Tibial nerve (tissue), 4 donors: Measurements from ENCODE around the gene SKIC3.

Experiments used
- EP300 ChIP-seq, 2 donors: sonication (generic); formaldehyde crosslinking; IDR thresholded peaks; one replicate each; pipeline ENCODE4 v1.6.1; 2017; ENCODE audit warnings: antibody characterized with exemption in 2 of 2, mild to moderate bottlenecking in 1 of 2
- POLR2A ChIP-seq, 2 donors: fragments of 450-650 bp; IDR thresholded peaks; one replicate each; pipeline ENCODE4 v1.6.1; 2017; ENCODE audit warnings: antibody characterized with exemption in 2 of 2, mild to moderate bottlenecking in 2 of 2, moderate library complexity in 2 of 2
- TF ChIP-seq, protein P1 (sequence below), 5 experiments: fragments of 200-600 bp in 3 of 5; fragments of 450-650 bp in 2 of 5; sonication (generic) in 3 of 5; IDR thresholded peaks; one replicate each; pipeline ENCODE4 v1.5.1; 2016 to 2019; ENCODE audit warnings: antibody characterized with exemption in 5 of 5, mild to moderate bottlenecking in 3 of 5, moderate library complexity in 2 of 5

DNA sequence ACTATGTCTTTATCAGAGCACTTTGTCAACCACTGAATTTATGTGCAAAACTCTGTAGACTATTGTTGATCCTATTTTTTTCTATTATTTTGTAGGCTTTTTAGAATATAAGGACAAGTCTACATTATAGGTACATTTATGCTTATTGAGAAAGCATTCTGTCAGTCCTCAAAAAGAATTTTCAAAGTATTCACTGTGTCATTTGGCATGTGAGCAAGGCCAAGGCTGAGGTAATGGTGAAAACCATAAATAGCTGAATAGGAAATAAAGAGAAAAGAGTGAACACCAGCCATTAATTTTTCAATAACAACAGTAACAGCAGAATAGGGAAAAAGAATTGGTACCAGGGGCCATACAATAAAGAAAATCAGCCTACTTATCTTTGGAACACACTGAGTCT lies 21.0 kb downstream of the SKIC3 start:
- TF ChIP-seq POLR2A (IDR thresholded peaks at IDR 0.05) (no peak), EP300 (IDR thresholded peaks at IDR 0.05) (no peak)
- TF ChIP-seq, protein P1, sequence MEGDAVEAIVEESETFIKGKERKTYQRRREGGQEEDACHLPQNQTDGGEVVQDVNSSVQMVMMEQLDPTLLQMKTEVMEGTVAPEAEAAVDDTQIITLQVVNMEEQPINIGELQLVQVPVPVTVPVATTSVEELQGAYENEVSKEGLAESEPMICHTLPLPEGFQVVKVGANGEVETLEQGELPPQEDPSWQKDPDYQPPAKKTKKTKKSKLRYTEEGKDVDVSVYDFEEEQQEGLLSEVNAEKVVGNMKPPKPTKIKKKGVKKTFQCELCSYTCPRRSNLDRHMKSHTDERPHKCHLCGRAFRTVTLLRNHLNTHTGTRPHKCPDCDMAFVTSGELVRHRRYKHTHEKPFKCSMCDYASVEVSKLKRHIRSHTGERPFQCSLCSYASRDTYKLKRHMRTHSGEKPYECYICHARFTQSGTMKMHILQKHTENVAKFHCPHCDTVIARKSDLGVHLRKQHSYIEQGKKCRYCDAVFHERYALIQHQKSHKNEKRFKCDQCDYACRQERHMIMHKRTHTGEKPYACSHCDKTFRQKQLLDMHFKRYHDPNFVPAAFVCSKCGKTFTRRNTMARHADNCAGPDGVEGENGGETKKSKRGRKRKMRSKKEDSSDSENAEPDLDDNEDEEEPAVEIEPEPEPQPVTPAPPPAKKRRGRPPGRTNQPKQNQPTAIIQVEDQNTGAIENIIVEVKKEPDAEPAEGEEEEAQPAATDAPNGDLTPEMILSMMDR (IDR thresholded peaks at IDR 0.05), result no peak
